Measurements from ENCODE around the gene B3GALNT2.
"Not testable (repeated sequence)": the region's sequence is repeated elsewhere in the genome, so short reads cannot be mapped to it uniquely, and the experiment has no call there.

The B3GALNT2 gene

GRCh38 chr1:235465066-235465465, 39.2 kb downstream of the B3GALNT2 start:
- no peak for TF ChIP-seq CTCF (IDR thresholded peaks at IDR 0.05; ENCODE audit: insufficient read depth, missing control alignments)
- DNase-seq (ENCODE audit: insufficient read length, low spot score) (no peak), FAIRE-seq (peak; percentile 48)

- FAIRE-seq; DNase-seq (ENCODE audit: insufficient read length, low spot score): not testable (repeated sequence)
These were observed 41.4 kb downstream of the B3GALNT2 start for GRCh38 chr1:235462832-235463231.

GRCh38 chr1:235461954-235462353, 42.3 kb downstream of the B3GALNT2 start:
- FAIRE-seq (peak; percentile 85), DNase-seq (ENCODE audit: insufficient read length, low spot score) (no peak)
- no peak for TF ChIP-seq CTCF (IDR thresholded peaks at IDR 0.05; ENCODE audit: insufficient read depth, missing control alignments)

GRCh38 chr1:235460770-235461169, 43.5 kb downstream of the B3GALNT2 start:
- FAIRE-seq (no peak), DNase-seq (ENCODE audit: insufficient read length, low spot score) (no peak)
- TF ChIP-seq CTCF (IDR thresholded peaks at IDR 0.05; ENCODE audit: insufficient read depth, missing control alignments) = no peak

GRCh38 chr1:235457856-235458255, 46.4 kb downstream of the B3GALNT2 start:
- FAIRE-seq; DNase-seq (ENCODE audit: insufficient read length, low spot score): not testable (repeated sequence)

- FAIRE-seq (no peak), DNase-seq (ENCODE audit: insufficient read length, low spot score) (no peak)
- TF ChIP-seq CTCF (IDR thresholded peaks at IDR 0.05; ENCODE audit: insufficient read depth, missing control alignments) = no peak
These were observed 48.4 kb downstream of the B3GALNT2 start for GRCh38 chr1:235455823-235456222.

GRCh38 chr1:235455097-235455496, 49.2 kb downstream of the B3GALNT2 start:
- DNase-seq (ENCODE audit: insufficient read length, low spot score) = no peak
- TF ChIP-seq CTCF (IDR thresholded peaks at IDR 0.05; ENCODE audit: insufficient read depth, missing control alignments) = no peak
- FAIRE-seq = no peak

- FAIRE-seq (no peak), DNase-seq (ENCODE audit: insufficient read length, low spot score) (no peak)
- TF ChIP-seq CTCF (IDR thresholded peaks at IDR 0.05; ENCODE audit: insufficient read depth, missing control alignments) = no peak
These were observed 50.2 kb downstream of the B3GALNT2 start for GRCh38 chr1:235454021-235454420.

Measured in D721Med (cell line).